Measurements from ENCODE around the gene IMPG2. TPM values are rescaled to one million over a fixed set of nuclear protein-coding genes. Genes with fewer than 3 reads are reported as not detected.

Gene IMPG2
- total RNA-seq, result 1 to 10 TPM in 2 of 7 donors, under 1 TPM in 5; 0.12 to 8.7 (median 0.69) TPM
- polyA plus RNA-seq, result under 1 TPM; 0.06 to 0.22 TPM
- long read RNA-seq, donor 1, result 0 reads
- long read RNA-seq, donor 2, result 0 reads
- long read RNA-seq, donor 3, result 0 reads

DNA sequence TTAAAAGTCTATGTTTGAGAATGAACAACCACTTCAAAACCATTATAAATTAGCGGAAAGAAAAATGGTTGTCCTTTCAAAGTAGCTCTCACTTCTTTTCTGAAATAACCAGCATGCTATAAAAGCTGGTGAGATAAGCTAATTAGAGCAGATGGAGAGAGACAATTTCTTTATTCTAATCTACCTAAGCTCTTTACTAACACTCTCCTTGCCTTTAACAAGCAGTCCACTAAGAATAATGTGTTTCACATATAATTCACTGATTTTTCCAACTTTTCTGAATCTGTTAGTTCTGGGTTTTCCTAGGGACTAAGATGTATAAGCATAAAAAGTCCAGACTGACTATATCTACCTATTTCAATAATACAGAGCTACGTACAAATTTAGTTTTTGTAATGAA is at the start of gene IMPG2:
TSS of gene IMPG2 (minus strand) at position 101 of the 400 bp plus-strand sequence. CDS start 203 bp downstream, outside the sequence.
- H3K27ac ChIP-seq, result no peak within 1 kb of the TSS
- no peak within 1 kb of the TSS for H3K4me3 ChIP-seq
- H3K27me3 ChIP-seq, result no peaks in the 10 kb centered on the region
- no peaks in the 10 kb centered on the region for H3K4me1 ChIP-seq (ENCODE audit: insufficient read depth)
- 93 to 99% (median 96%) methylated on average over 2 of the region's 2 CpGs for WGBS, 3 donors
- H3K36me3 ChIP-seq, result no peaks in the 10 kb centered on the region
- no peaks in the 10 kb centered on the region for H3K9me3 ChIP-seq
- DNase-seq, result no peak
- TF ChIP-seq EP300 (IDR thresholded peaks at IDR 0.05) (no peak), POLR2A (IDR thresholded peaks at IDR 0.05) (no peak)
- TF ChIP-seq, protein P1, sequence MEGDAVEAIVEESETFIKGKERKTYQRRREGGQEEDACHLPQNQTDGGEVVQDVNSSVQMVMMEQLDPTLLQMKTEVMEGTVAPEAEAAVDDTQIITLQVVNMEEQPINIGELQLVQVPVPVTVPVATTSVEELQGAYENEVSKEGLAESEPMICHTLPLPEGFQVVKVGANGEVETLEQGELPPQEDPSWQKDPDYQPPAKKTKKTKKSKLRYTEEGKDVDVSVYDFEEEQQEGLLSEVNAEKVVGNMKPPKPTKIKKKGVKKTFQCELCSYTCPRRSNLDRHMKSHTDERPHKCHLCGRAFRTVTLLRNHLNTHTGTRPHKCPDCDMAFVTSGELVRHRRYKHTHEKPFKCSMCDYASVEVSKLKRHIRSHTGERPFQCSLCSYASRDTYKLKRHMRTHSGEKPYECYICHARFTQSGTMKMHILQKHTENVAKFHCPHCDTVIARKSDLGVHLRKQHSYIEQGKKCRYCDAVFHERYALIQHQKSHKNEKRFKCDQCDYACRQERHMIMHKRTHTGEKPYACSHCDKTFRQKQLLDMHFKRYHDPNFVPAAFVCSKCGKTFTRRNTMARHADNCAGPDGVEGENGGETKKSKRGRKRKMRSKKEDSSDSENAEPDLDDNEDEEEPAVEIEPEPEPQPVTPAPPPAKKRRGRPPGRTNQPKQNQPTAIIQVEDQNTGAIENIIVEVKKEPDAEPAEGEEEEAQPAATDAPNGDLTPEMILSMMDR (IDR thresholded peaks at IDR 0.05), result no peak
- intact Hi-C loops (cut with DNase I), result no loop called here

DNA sequence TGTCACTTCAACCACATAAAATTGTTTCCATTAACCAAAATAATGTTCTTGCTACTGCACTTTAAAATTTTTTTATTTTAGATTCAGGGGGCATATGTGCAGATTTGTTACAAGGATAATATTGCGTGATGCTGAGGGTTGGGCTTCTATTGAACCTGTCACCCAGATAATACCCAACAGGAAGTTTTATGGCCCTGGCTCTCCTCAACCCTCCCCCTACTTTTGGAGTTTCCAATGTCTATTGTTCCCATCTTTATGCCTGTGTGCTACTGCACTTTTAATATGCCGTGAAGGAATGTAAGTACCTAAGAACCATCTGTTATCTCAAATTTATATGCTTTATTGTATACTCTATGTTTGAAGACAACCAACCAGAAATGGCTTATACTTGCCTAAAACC is 42.0 kb upstream of the IMPG2 start:
- H3K4me1 ChIP-seq (ENCODE audit: insufficient read depth), result no peaks in the 10 kb centered on the region
- no peak overlapping the region for H3K27ac ChIP-seq
- no peak for DNase-seq
- no peaks in the 10 kb centered on the region for H3K27me3 ChIP-seq
- H3K36me3 ChIP-seq, result no peaks in the 10 kb centered on the region
- no peak overlapping the region for H3K4me3 ChIP-seq
- intact Hi-C loops (cut with DNase I), result no loop called here
- no peak for TF ChIP-seq EP300 (IDR thresholded peaks at IDR 0.05)
- TF ChIP-seq, protein P1 (IDR thresholded peaks at IDR 0.05), result no peak
- no peak for TF ChIP-seq POLR2A (IDR thresholded peaks at IDR 0.05)
- 89 to 92% (median 91%) methylated on average over 2 of the region's 2 CpGs for WGBS, 3 donors
- no peaks in the 10 kb centered on the region for H3K9me3 ChIP-seq

- H3K4me3 ChIP-seq, result no peak overlapping the region
- no peak for DNase-seq
- intact Hi-C loops (cut with DNase I), result no loop called here
- H3K4me1 ChIP-seq (ENCODE audit: insufficient read depth), result no peaks in the 10 kb centered on the region
- H3K9me3 ChIP-seq, result no peaks in the 10 kb centered on the region
- H3K36me3 ChIP-seq, result no peaks in the 10 kb centered on the region
- no peak overlapping the region for H3K27ac ChIP-seq
- no peaks in the 10 kb centered on the region for H3K27me3 ChIP-seq
- TF ChIP-seq, protein P1 (IDR thresholded peaks at IDR 0.05), result no peak
- TF ChIP-seq EP300 (IDR thresholded peaks at IDR 0.05), result no peak
- TF ChIP-seq POLR2A (IDR thresholded peaks at IDR 0.05), result no peak
- 64 to 85% (median 84%) methylated on average over 1 of the region's 1 CpG for WGBS, 3 donors
These were observed 31.5 kb upstream of the IMPG2 start for GRCh38 chr3:101351829-101352228.

GRCh38 chr3:101340591-101340990 is 20.2 kb upstream of the IMPG2 start:
- intact Hi-C loops (cut with DNase I), result no loop called here
- TF ChIP-seq POLR2A (IDR thresholded peaks at IDR 0.05) (no peak), EP300 (IDR thresholded peaks at IDR 0.05) (no peak)
- TF ChIP-seq, protein P1 (IDR thresholded peaks at IDR 0.05), result no peak
- WGBS, 3 donors, result 49 to 98% (median 74%) methylated on average over 2 of the region's 2 CpGs
- no peaks in the 10 kb centered on the region for H3K4me1 ChIP-seq (ENCODE audit: insufficient read depth)
- DNase-seq, result no peak
- no peaks in the 10 kb centered on the region for H3K36me3 ChIP-seq
- H3K4me3 ChIP-seq, result no peak overlapping the region
- no peaks in the 10 kb centered on the region for H3K9me3 ChIP-seq
- H3K27ac ChIP-seq, result no peak overlapping the region
- H3K27me3 ChIP-seq, result no peaks in the 10 kb centered on the region

Measured in ovary (tissue), 10 donors.